IMR-90 (cell line): ENCODE measurements around the gene IQCB1. TPM values are rescaled to one million over a fixed set of nuclear protein-coding genes. Genes with fewer than 3 reads are reported as not detected.

Source experiments
- ATAC-seq: fragments of 200-7000 bp; cut with Tn5 transposase; 2 replicates; pipeline ENCODE4 v1.9.1; 2020; ENCODE audit warnings: low read depth, mild to moderate bottlenecking, moderate library complexity
- BruUV-seq: library from RNA; stranded (reverse); fragments of 400-500 nt; replicated peaks from 2 replicates; lab custom pipeline; 2021; lab: Mats Ljungman, UMichigan
- CTCF ChIA-PET: fragments of 300-600 bp; formaldehyde crosslinking; extraction: SDS; loops from one replicate; lab custom pipeline; 2021; ENCODE audit warnings: antibody characterized with exemption; lab: Yijun Ruan, JAX
- POLR2A ChIA-PET: fragments of 300-600 bp; sonication (Branson Sonifier 250); formaldehyde crosslinking; loops from one replicate; lab custom pipeline; 2022; ENCODE audit warnings: antibody characterized with exemption; ENCODE audit not compliant: unreplicated experiment; lab: Charles Lee
- DNase-seq: peaks from one replicate; pipeline ENCODE4 v3.0.0; 2013
- H2AFZ ChIP-seq: replicated peaks from 2 replicates; pipeline ENCODE3; 2013; ENCODE audit warnings: low read length, mild to moderate bottlenecking; ENCODE audit not compliant: poor library complexity
- H2AK5ac ChIP-seq: 2 replicates; pipeline ENCODE4 v1.6.1; 2013; ENCODE audit warnings: low read depth, low read length, inconsistent platforms
- H2AK9ac ChIP-seq: replicated peaks from 2 replicates; pipeline ENCODE3; 2013; ENCODE audit warnings: mild to moderate bottlenecking, low read depth, low read length, moderate library complexity; ENCODE audit not compliant: poor library complexity
- H2BK120ac ChIP-seq: 2 replicates; pipeline ENCODE4 v1.6.1; 2013; ENCODE audit warnings: low read depth, low read length, inconsistent platforms
- H2BK15ac ChIP-seq: 3 replicates; pipeline ENCODE4 v1.6.1; 2013; ENCODE audit warnings: low read depth, low read length, inconsistent platforms
- H2BK20ac ChIP-seq: 2 replicates; pipeline ENCODE4 v1.6.1; 2013; ENCODE audit warnings: low read depth, mild to moderate bottlenecking, inconsistent platforms, low read length, moderate library complexity
- H2BK5ac ChIP-seq: 2 replicates; pipeline ENCODE4 v1.6.1; 2013; ENCODE audit warnings: mild to moderate bottlenecking, low read depth, low read length, inconsistent platforms; ENCODE audit not compliant: poor library complexity, severe bottlenecking
- H3K14ac ChIP-seq: replicated peaks from 2 replicates; pipeline ENCODE4 v1.6.1; 2013; ENCODE audit warnings: low read depth, low read length, inconsistent platforms
- H3K18ac ChIP-seq: 2 replicates; pipeline ENCODE4 v1.6.1; 2013; ENCODE audit warnings: low read depth, low read length, control low read depth
- H3K23ac ChIP-seq: 2 replicates; pipeline ENCODE4 v1.6.1; 2013; ENCODE audit warnings: low read depth, low read length, inconsistent platforms
- H3K27ac ChIP-seq: 2 replicates; pipeline ENCODE4 v1.5.1; 2013; ENCODE audit warnings: mild to moderate bottlenecking, control low read depth, low read length; ENCODE audit not compliant: insufficient read depth
- H3K27me3 ChIP-seq: 2 replicates; pipeline ENCODE4 v1.6.1; 2013; ENCODE audit warnings: low read length; ENCODE audit not compliant: control insufficient read depth, insufficient read depth
- H3K36me3 ChIP-seq: 2 replicates; pipeline ENCODE4 v1.6.1; 2013; ENCODE audit warnings: low read length, mixed read lengths; ENCODE audit not compliant: control insufficient read depth, insufficient read depth
- H3K4ac ChIP-seq: 2 replicates; pipeline ENCODE4 v1.6.1; 2013; ENCODE audit warnings: low read depth, low read length, inconsistent platforms
- H3K4me1 ChIP-seq: 2 replicates; pipeline ENCODE4 v1.6.1; 2013; ENCODE audit warnings: low read length, mixed read lengths; ENCODE audit not compliant: control insufficient read depth, insufficient read depth
- H3K4me2 ChIP-seq: 2 replicates; pipeline ENCODE4 v1.6.1; 2013; ENCODE audit warnings: low read depth, mild to moderate bottlenecking, control low read depth, low read length, moderate library complexity
- H3K4me3 ChIP-seq: 2 replicates; pipeline ENCODE4 v1.5.1; 2013; ENCODE audit warnings: low read depth, mild to moderate bottlenecking, control low read depth, low read length, moderate library complexity; ENCODE audit not compliant: insufficient read depth
- H3K56ac ChIP-seq: 2 replicates; pipeline ENCODE4 v1.6.1; 2013; ENCODE audit warnings: low read length, inconsistent platforms; ENCODE audit not compliant: insufficient read depth; ENCODE audit errors: extremely low read depth
- H3K79me1 ChIP-seq, 2 experiments: 2 replicates each; pipeline ENCODE4 v1.6.1; 2013; ENCODE audit warnings: low read length in 2 of 2, inconsistent platforms in 1 of 2, low read depth in 1 of 2
- H3K9ac ChIP-seq: 2 replicates; pipeline ENCODE4 v1.6.1; 2013; ENCODE audit warnings: low read depth, low read length, control low read depth
- H3K9me1 ChIP-seq: 2 replicates; pipeline ENCODE4 v1.6.1; 2013; ENCODE audit warnings: low read length, inconsistent platforms; ENCODE audit not compliant: insufficient read depth
- H3K9me3 ChIP-seq: 2 replicates; pipeline ENCODE4 v1.6.1; 2013; ENCODE audit warnings: low read length; ENCODE audit not compliant: control insufficient read depth, insufficient read depth
- H4K20me1 ChIP-seq: 2 replicates; pipeline ENCODE4 v1.6.1; 2013; ENCODE audit warnings: low read length, inconsistent platforms; ENCODE audit not compliant: insufficient read depth
- H4K5ac ChIP-seq: 2 replicates; pipeline ENCODE4 v1.6.1; 2013; ENCODE audit warnings: mild to moderate bottlenecking, low read depth, low read length, control low read depth
- H4K8ac ChIP-seq, 2 experiments: 2 replicates each; pipeline ENCODE4 v1.6.1; 2013; ENCODE audit warnings: low read depth in 2 of 2, low read length in 2 of 2, control low read depth in 1 of 2, inconsistent platforms in 1 of 2
- H4K91ac ChIP-seq: 2 replicates; pipeline ENCODE4 v1.6.1; 2013; ENCODE audit warnings: low read depth, low read length, inconsistent platforms; ENCODE audit not compliant: insufficient read depth
- BHLHE40 ChIP-seq: fragments of 150-350 bp; IDR thresholded peaks from 2 replicates; pipeline ENCODE4 v1.6.1; 2016; ENCODE audit warnings: mild to moderate bottlenecking, low read depth, low read length
- CEBPB ChIP-seq: IDR thresholded peaks from 2 replicates; pipeline ENCODE4 v1.6.1; 2012; ENCODE audit warnings: low read depth, low read length, improper control_type of control experiment
- CHD1 ChIP-seq: IDR thresholded peaks from 2 replicates; pipeline ENCODE4 v1.6.1; 2012; ENCODE audit warnings: low read depth, low read length, improper control_type of control experiment
- CTCF ChIP-seq: conservative IDR thresholded peaks from 2 replicates; pipeline ENCODE4 v1.5.1; 2012; ENCODE audit warnings: mild to moderate bottlenecking, low read depth, low read length, improper control_type of control experiment
- FOS ChIP-seq: fragments of 150-350 bp; IDR thresholded peaks from 2 replicates; pipeline ENCODE4 v1.6.1; 2016; ENCODE audit warnings: low read depth, low read length
- MAFK ChIP-seq: IDR thresholded peaks from 2 replicates; pipeline ENCODE4 v1.6.1; 2012; ENCODE audit warnings: low read depth, low read length, improper control_type of control experiment
- MAZ ChIP-seq: IDR thresholded peaks from 2 replicates; pipeline ENCODE4 v1.6.1; 2012; ENCODE audit warnings: low read depth, mild to moderate bottlenecking, low read length, improper control_type of control experiment, moderate library complexity, borderline replicate concordance
- MXI1 ChIP-seq: IDR thresholded peaks from 2 replicates; pipeline ENCODE4 v1.6.1; 2012; ENCODE audit warnings: low read depth, mild to moderate bottlenecking, low read length, moderate library complexity, borderline replicate concordance
- NFE2L2 ChIP-seq: fragments of 150-350 bp; IDR thresholded peaks from 2 replicates; pipeline ENCODE4 v1.6.1; 2016; ENCODE audit warnings: low read depth, mild to moderate bottlenecking, low read length
- POLR2A ChIP-seq: IDR thresholded peaks from 2 replicates; pipeline ENCODE4 v1.6.1; 2012; ENCODE audit warnings: mild to moderate bottlenecking, low read depth, low read length
- RAD21 ChIP-seq: IDR thresholded peaks from 2 replicates; pipeline ENCODE4 v1.6.1; 2012; ENCODE audit warnings: low read length, improper control_type of control experiment
- RCOR1 ChIP-seq: IDR thresholded peaks from 2 replicates; pipeline ENCODE4 v1.6.1; 2012; ENCODE audit warnings: mild to moderate bottlenecking, low read length, improper control_type of control experiment; ENCODE audit not compliant: insufficient replicate concordance
- RFX5 ChIP-seq: IDR thresholded peaks from 2 replicates; pipeline ENCODE4 v1.8.0; 2012; ENCODE audit warnings: low read depth, mild to moderate bottlenecking, low read length, moderate library complexity
- SMC3 ChIP-seq: fragments of 150-350 bp; IDR thresholded peaks from 2 replicates; pipeline ENCODE4 v1.6.1; 2016; ENCODE audit warnings: low read depth, mild to moderate bottlenecking, antibody characterized with exemption, low read length, moderate library complexity
- USF2 ChIP-seq: fragments of 150-350 bp; IDR thresholded peaks from 2 replicates; pipeline ENCODE4 v1.6.1; 2017; ENCODE audit warnings: mild to moderate bottlenecking, antibody characterized with exemption, low read length, low read depth
- WGBS, 2 experiments: methylation state at CpG; one replicate each; pipeline versions ENCODE4 v1.1.5 to v1.1.7; 2013; ENCODE audit warnings: missing lambda C conversion rate in 2 of 2; ENCODE audit not compliant: insufficient read length in 1 of 2; ENCODE audit errors: extremely low coverage in 2 of 2; 5-methylcytosine and 5-hydroxymethylcytosine counted together
- dilution Hi-C: fragments of 300-500 bp; cut with HindIII; formaldehyde crosslinking; loops from one replicate; pipeline ENCODE4 v1.14.3; 2018; ENCODE audit warnings: low sequenced_read_pairs; ENCODE audit not compliant: unreplicated experiment
- in situ Hi-C: fragments of 300-500 bp; cut with MboI; formaldehyde crosslinking; loops from 3 replicates; pipeline ENCODE4 v1.14.3; 2019; ENCODE audit warnings: low sequenced_read_pairs, inconsistent platforms, mixed read lengths
- intact Hi-C: fragments of 100-400 bp; cut with micrococcal nuclease; formaldehyde crosslinking; loops from 2 replicates; pipeline ENCODE4 v1.10.0; 2022
- polyA plus RNA-seq, 3 experiments: library from polyadenylated mRNA; depleted of rRNA; stranded (reverse); fragments of >200 nt; gene quantifications; 2 replicates each; pipeline ENCODE4 v1.2.3, GENCODE V29; 2012; ENCODE audit warnings: low replicate concordance in 1 of 3
- total RNA-seq: library from RNA; depleted of rRNA; stranded (reverse); fragments of >200 nt; gene quantifications from 2 replicates; pipeline ENCODE4 v1.2.3, GENCODE V29; 2012

IQCB1 gene
- total and polyA plus RNA-seq, 2 of the 4 experiments (the other 2 are of a cell fraction), result 13.5 to 18.3 TPM

DNA sequence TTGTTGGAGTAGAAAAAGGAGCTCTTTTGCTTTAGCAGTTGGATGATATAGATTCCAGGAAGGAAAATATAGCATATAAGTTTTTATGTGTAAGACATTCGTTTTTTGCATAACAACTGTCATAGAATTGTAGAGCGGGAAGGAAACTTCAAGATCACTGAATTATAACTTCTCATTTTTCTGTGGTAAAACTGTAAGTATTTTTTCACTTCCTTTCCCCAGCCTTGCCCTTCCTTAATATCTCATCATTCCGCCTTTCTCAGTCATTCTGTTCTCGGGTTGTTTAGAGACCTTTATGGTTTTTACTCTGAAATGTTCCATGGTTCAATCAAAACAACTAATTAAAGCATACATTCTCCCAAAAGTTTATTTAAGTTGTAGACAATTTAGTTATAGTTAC, 1.2 kb upstream of the IQCB1 start:
- no peak overlapping the region for H2BK5ac ChIP-seq
- no peak overlapping the region for H3K4me2 ChIP-seq
- H4K5ac ChIP-seq, result no peak overlapping the region
- TF ChIP-seq RAD21, result no peak
- no peak for TF ChIP-seq POLR2A
- TF ChIP-seq NFE2L2, result no peak
- no peak for TF ChIP-seq MAZ
- no peak for TF ChIP-seq CEBPB
- TF ChIP-seq CHD1, result no peak
- no peak for TF ChIP-seq RCOR1
- TF ChIP-seq RFX5, result no peak
- TF ChIP-seq USF2, result no peak
- no peak for TF ChIP-seq FOS
- TF ChIP-seq BHLHE40, result no peak
- no peak for TF ChIP-seq MXI1
- TF ChIP-seq CTCF, result no peak
- no peak for TF ChIP-seq MAFK
- TF ChIP-seq SMC3, result no peak
- H3K27me3 ChIP-seq, result no peaks in the 10 kb centered on the region
- in situ Hi-C loops, result no loop called here
- H4K91ac ChIP-seq, result no peak overlapping the region
- H3K23ac ChIP-seq, result no peak overlapping the region
- BruUV-seq, result no TSS peak
- H3K9me3 ChIP-seq, result no peaks in the 10 kb centered on the region
- H3K27ac ChIP-seq, result no peak overlapping the region
- H2AK9ac ChIP-seq, result no peak overlapping the region
- no peak for ATAC-seq
- no peak overlapping the region for H2BK120ac ChIP-seq
- DNase-seq, result no peak
- dilution Hi-C loops, result no loop called here
- intact Hi-C loops, result loop anchor here (10.0 kb wide), 1 partner anchor 419 kb away; no protein-coding TSS in a partner anchor
- no peak overlapping the region for H2AK5ac ChIP-seq
- H3K79me1 ChIP-seq, result peaks cover 12 to 16% of the 10 kb centered on the region in 2 experiments
- no CpG with 5 or more reads among the region's 4 CpGs for WGBS, 2 experiments
- no peak overlapping the region for H4K8ac ChIP-seq
- 0 out of 2 replicates have a peak, but pooled peaks cover 2% of the 10 kb centered on the region for H3K36me3 ChIP-seq
- 0 out of 2 replicates have a peak, but pooled peaks cover 2% of the 10 kb centered on the region for H3K9me1 ChIP-seq
- H2BK20ac ChIP-seq, result no peak overlapping the region
- peaks cover 2% of the 10 kb centered on the region; the same call in 1 of the 2 replicates for H3K4me1 ChIP-seq
- no peak overlapping the region for H3K9ac ChIP-seq
- H3K56ac ChIP-seq, result no peak overlapping the region
- no peak overlapping the region for H3K18ac ChIP-seq
- POLR2A ChIA-PET, result no interaction called here
- no peaks in the 10 kb centered on the region for H4K20me1 ChIP-seq
- no peak overlapping the region for H3K4ac ChIP-seq
- no peak overlapping the region for H2AFZ ChIP-seq
- CTCF ChIA-PET, result no interaction called here
- H3K4me3 ChIP-seq, result no peak overlapping the region
- no peak overlapping the region for H2BK15ac ChIP-seq
- H3K14ac ChIP-seq, result no peak overlapping the region
